OCI-M2 (cell line): ENCODE measurements around the gene HHAT.
"Not testable (repeated sequence)": the region's sequence is repeated elsewhere in the genome, so short reads cannot be mapped to it uniquely, and the experiment has no call there.

ENCODE experiments used
- DNase-seq: peaks from one replicate; lab custom pipeline; 2025; ENCODE audit not compliant: unreplicated experiment; lab: John Stamatoyannopoulos, UW

The HHAT gene

GRCh38 chr1:210385228-210385627 is 56.5 kb downstream of the HHAT start:
- no peak for DNase-seq

DNA sequence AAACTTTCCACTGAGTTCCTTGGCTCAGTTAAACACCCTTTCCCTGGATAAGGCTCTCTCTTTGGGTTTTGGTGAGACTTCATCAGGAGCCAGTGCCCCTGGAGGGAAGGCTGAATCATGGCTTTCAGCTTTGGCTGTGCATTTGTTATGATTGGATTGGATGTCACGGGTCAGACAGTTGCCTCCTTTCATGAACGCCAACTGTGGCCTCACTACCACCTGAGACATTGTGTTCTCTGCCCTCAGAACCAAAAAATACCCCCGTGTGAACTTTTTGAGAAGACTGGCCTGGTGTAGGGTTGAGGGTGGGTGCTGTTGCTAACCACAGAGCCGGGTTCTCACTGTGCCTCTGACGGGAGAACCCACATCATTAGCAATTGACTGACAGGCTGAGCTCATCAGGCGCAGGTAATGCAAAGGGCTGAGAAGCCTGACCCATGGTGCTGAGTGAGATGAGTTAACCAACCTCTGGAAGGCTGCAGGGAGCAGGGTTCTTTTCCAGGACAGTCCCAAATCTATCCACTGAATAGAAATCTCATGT is 65.6 kb downstream of the HHAT start:
- no peak for DNase-seq

DNA sequence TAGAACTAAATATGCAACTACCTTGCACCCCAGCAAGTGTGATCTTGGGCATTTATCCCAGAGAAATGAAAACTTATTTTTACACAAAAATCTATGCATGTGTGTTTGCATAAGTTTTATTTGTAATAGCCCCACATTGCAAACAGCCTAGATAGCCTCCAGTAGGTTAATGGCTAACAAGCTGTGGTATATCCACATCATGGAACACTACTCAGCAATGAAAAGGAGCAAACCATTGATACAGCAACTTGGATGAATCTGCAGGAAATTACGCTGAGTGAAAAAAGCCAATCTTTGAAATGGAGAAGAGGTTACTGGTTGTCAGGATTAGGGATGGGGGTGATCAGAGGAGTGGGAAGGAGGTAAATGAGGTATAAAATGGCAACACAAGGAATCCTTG is 67.8 kb downstream of the HHAT start:
- DNase-seq, result no peak

GRCh38 chr1:210397252-210397651 is 68.5 kb downstream of the HHAT start:
- no peak for DNase-seq

- DNase-seq, result no peak
Observed at GRCh38 chr1:210397681-210398080, 69.0 kb downstream of the HHAT start.

- DNase-seq, result no peak
Observed at GRCh38 chr1:210398466-210398865, 69.8 kb downstream of the HHAT start.

GRCh38 chr1:210400043-210400840 is 71.5 kb downstream of the HHAT start:
- DNase-seq, result no peak

- no peak for DNase-seq
Observed at GRCh38 chr1:210402560-210402959, 73.9 kb downstream of the HHAT start.

DNA sequence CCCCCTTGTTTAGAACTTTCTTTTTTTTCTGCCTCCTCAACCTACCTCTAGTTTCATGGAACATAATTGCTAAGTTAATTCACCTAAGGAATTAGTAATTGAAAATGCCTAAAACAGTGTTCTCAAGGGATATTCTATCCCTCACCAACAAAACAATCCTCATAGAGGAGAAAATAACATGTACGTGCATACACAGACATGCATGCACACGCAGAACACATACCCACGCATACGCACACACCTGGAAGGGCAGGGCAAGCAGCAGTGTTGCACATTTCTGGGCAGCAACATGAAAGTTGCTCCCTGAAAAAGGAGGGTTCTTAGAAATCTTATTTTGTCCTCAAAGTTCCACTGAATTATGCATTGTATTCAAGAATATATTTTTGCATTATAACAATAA is 76.6 kb downstream of the HHAT start:
- no peak for DNase-seq

- not testable (repeated sequence) for DNase-seq
Observed at GRCh38 chr1:210406341-210406740, 77.6 kb downstream of the HHAT start.

DNA sequence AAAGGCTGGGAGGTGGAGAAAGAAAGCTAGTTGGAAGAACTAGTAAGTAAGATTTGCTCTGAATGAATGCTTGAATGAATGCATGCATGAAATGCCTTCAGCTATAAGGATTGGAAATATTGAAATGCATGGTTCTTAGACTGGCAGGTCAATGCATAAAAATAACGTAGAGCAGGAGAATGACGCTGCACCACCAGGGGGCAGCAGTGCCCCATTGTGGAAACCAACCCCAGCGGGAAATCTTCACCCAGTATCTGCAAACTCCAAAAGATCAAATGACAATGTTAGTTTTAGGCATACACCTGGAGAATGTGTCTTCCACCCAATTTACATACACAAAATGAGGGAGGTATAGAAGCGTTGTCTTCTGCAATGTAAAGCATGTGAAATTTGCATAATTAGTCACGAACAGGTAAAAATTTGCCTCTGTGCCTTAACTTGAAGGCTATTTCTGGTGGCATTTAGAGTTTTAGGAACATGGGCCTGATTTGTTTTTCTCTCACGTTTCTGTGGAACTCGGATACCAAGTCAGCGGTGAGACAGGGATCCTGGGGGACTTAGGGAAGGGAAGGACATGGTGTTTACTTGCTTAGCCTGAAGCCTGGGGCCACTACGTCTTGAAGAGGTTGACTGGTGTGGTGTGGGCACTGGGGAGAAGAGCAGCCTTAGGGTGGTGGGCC is 78.6 kb downstream of the HHAT start:
- peak; percentile 17 for DNase-seq

DNA sequence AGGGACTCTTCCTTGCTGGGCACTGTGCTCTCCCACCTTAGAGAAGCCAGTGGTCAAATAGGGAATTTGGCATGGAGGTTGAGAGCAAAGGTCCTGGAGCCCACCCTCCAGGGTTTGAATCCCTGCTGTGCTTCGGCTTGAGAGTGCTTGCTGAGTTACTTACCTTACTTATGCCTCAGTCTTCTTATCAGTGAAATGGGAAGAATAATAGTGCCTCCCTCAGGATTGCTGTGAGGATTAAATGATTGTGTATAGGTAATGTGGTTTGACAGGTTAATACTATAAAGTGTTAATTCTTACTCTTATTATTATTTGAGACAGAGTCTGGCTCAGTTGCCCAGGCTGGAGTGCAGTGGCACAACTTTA is 79.2 kb downstream of the HHAT start:
- no peak for DNase-seq

DNA sequence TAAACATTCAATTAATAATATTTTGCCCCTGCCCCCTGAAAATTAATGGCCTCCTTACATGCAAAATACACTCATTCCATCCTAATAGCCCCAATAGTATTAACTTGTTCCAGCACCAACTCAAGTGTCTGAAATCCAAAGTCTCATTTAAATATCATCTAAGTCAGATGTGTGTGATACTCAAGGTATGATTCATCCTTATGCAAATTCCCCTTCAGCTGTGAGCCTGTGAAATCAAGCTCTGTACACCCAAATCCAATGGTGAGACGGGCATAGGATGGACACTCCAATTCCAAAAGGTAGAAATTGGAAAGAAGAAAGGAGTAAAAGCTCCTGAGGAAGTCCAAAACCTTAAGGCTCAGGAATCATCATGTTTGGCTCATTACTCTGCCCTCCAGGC is 83.5 kb downstream of the HHAT start:
- no peak for DNase-seq

DNA sequence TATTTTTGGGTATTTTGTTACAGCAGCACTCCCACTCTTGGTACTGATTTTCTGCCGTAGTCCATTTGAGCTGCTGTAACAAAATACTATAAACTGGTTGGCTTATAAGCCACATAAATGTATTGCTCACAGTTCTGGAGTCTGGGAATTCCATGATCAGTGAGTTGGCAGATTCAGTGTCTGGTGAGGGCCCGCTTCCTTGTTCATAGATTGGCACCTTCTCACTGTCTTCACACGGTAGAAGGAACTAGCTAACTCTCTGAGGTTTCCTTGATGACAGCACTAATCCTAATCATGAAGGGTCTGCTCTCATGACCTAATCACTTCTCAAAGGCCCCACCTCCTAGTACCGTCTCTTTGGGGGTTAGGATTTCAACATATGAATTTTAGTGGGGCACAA is 85.2 kb downstream of the HHAT start:
- DNase-seq, result no peak

DNA sequence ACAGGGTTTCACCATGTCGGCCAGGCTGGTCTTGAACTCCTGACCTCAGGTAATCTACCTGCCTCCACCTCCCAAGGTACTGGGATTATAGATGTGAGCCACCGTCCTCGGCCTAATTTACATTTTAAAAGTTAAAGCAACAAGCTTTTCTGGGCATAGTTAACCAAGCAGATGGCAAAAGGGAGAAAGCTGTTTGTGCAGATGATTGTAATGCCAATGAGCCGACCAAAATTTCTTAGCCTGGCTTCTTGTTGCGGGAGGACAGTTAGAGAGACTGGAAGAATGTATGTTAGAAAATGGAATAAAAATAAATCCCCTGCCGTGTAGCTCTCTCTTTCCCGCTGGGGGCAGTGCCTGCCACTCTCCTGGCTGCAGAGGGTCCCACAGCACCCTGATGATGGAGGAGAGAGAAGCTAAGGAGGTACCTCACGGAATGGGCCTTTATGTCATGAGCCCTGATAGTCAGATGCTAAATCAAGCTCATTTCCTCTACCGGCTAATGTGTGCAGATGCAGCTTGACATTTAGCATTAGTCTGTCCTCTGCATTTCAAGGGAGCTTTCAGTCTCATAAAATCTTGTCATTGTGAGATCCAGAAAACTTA is 87.2 kb downstream of the HHAT start:
- no peak for DNase-seq

DNA sequence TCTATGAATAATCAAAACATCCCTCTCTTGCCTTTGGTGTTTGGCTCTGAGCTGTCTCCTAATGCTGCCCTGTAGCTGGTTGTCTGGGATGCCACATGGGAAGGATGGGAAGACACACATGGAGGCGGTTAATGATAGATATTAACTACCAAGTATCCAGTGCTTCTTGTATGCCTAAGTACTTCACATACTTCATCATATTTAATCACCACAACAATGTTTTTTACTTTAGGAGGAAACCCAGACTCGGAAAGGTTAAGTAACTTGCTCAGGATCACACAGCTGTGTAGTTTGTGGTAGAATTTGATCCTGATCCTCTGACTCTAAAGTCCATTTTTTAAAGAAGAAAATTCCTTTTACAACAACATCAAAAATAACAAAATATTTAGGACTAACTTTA is 88.0 kb downstream of the HHAT start:
- no peak for DNase-seq

GRCh38 chr1:210417881-210418280 is 89.2 kb downstream of the HHAT start:
- DNase-seq, result no peak

GRCh38 chr1:210418863-210419650 is 90.4 kb downstream of the HHAT start:
- no peak for DNase-seq

GRCh38 chr1:210426696-210427095 is 98.0 kb downstream of the HHAT start:
- DNase-seq, result not testable (repeated sequence)

DNA sequence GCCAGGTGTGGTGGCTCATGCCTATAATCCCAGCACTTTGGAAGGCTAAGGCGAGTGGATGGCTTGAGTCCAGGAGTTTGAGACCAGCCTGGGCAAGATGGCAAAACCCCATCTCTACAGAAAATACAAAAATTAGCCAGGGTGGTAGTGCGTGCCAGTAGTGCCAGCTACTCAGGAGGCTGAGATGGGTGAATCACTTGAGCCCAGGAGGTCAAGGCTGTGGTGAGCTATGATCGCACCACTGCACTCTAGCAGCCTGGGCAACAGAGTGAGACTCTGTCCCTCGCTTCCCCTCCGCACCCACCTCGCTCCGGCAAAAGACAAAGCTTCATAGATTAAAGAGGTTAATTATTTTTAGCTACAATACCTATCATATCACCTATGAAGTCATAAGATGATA is 100.0 kb downstream of the HHAT start:
- DNase-seq, result no peak

DNA sequence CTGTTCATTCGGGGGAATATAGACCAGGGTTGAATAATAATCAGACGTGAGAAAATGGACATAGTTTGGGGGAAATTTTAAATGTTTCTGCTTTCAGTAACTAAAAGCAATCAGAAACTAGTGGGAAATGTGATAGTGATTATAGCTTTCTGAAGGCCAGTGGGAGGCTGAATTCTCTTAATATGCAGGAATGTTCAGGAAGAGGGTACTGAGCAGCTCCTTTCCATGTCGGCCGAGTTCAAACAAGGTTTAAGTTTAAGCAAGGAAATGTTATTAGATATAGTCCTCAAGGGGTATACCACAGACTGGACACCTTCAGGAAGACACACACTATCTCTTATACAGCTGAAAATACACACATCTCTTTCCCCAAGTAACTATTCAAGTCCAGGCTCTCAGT is 105.5 kb downstream of the HHAT start:
- no peak for DNase-seq
